HG02840 (cell line): Measurements from ENCODE around the gene EFR3B.
"Not testable (repeated sequence)": the region's sequence is repeated elsewhere in the genome, so short reads cannot be mapped to it uniquely, and the experiment has no call there.

Experiments used
- ATAC-seq: cut with Tn5 transposase; IDR thresholded peaks from one replicate; pipeline ENCODE4 v1.9.1; 2021; ENCODE audit warnings: mild to moderate bottlenecking, moderate library complexity, moderate number of reproducible peaks; ENCODE audit not compliant: unreplicated experiment, low FRiP score

EFR3B gene, protein sequence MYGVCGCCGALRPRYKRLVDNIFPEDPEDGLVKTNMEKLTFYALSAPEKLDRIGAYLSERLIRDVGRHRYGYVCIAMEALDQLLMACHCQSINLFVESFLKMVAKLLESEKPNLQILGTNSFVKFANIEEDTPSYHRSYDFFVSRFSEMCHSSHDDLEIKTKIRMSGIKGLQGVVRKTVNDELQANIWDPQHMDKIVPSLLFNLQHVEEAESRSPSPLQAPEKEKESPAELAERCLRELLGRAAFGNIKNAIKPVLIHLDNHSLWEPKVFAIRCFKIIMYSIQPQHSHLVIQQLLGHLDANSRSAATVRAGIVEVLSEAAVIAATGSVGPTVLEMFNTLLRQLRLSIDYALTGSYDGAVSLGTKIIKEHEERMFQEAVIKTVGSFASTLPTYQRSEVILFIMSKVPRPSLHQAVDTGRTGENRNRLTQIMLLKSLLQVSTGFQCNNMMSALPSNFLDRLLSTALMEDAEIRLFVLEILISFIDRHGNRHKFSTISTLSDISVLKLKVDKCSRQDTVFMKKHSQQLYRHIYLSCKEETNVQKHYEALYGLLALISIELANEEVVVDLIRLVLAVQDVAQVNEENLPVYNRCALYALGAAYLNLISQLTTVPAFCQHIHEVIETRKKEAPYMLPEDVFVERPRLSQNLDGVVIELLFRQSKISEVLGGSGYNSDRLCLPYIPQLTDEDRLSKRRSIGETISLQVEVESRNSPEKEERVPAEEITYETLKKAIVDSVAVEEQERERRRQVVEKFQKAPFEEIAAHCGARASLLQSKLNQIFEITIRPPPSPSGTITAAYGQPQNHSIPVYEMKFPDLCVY

DNA sequence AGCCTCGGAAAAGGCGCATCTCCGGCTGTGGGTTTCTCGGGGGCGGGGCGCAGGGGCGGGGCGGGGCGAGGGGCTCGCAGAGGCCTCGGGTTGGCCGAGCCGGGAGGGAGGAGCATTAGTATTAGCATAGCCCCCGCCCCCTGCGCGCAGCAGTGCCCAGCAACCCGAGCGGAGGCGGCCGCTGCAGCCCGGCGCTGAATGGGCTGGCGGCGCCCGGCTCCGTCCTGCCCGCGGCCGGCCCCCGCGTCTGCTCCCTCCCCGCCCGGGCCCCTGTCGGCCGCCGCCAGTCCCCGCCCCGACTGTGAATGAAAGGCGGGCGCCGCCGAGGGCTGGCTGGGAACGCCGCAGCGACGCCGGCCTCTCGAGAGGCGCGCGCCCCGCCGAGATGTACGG is at the start of gene EFR3B:
EFR3B (plus strand) TSS at position 149 of the 393 bp plus-strand sequence; CDS start at position 386, 237 bp downstream.
- ATAC-seq = peak; percentile 86

DNA sequence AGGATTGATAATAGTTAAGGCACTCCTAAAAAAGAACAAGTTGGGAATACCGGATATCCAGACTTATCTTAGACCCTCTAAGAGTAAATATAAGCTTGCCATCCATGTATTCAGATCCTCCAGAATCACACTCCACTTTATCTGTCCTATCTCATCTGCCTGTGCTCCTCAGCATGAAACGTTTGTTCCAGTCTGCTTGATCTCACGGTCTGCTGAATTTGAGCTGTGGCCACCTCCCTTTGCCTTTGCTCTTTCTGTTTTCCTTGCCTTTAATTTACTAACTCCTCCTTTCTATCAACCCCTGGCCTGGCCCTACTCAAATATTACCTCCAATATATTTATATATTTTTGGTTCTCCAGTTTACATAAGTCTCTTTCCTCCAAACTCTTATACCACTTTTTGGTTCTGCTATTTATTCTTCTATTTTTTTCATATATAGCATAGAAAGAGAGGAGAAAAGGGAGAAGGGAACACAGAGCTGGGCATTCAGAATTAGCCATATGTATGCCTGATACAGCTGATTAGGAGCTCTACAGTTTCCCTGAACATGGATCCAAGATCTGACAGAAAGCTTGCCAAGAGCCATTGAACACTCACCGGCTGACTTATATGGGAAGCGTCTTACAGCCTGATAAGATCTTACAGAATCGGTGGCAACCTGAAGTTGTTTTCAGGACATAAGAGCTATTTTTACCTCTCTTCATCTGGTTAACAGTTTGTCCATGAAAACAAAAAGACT is 48.3 kb upstream of the EFR3B start:
- no peak for ATAC-seq

DNA sequence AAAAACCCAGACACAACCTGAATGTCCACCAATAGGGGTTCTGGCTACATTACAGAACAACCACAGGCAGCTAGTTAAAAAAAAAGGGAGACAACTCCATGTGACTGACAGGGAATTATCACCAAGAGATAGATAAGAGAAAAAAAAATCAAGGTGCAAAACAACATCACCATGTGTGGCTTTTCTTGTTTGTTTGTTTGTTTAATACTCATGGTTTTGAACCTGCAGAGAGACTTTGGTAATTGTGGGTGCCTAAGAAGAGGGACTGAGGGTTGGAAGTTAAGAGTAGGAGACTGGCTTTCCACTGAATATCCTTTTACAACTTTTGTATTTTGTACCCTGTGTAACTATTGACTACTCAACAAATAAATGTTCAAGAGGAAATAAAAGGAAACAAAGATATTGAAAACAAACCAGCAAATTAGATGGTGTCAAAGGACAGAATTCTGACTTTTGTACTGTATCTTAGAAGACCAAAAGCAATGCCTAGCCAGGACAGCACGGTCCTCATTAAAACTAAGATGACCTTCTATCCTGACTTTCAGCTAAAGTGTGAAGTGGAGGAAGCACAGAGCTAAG is 47.6 kb upstream of the EFR3B start:
- no peak for ATAC-seq

DNA sequence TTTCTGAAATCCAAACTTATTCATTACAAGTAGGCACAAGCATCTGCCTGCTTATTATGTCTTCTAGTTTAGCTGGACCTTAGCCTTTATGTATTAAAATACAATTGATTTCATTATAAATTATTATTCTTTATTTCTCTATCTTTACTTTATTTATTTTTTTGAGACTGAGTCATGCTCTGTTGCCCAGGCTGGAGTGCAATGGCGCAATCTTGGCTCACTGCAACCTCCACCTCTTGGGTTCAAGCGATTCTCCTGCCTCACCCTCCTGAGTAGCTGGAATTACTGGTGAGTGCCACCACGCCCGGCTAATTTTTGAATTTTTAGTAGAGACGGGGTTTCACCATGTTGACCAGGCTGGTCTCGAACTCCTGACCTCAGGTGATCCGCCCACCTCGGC is 42.8 kb upstream of the EFR3B start:
- ATAC-seq = not testable (repeated sequence)

DNA sequence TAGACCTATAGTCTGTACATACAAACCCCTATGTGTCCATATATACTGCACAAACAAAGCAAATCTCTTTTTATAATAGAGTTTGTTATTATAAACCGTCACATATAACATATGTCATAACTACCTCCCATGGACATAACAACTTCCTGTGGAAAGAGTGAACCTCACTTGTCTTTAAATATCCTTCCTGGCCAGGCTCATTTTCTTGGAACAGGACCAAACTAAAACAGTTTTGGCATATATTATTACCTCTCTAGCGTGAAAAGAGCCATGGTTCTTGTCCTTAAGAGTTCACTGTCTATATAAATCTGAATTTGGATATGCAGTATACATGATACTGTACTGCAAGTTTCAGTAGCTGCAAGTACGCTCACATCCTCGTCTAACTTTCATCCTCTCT is 41.8 kb upstream of the EFR3B start:
- ATAC-seq = no peak

DNA sequence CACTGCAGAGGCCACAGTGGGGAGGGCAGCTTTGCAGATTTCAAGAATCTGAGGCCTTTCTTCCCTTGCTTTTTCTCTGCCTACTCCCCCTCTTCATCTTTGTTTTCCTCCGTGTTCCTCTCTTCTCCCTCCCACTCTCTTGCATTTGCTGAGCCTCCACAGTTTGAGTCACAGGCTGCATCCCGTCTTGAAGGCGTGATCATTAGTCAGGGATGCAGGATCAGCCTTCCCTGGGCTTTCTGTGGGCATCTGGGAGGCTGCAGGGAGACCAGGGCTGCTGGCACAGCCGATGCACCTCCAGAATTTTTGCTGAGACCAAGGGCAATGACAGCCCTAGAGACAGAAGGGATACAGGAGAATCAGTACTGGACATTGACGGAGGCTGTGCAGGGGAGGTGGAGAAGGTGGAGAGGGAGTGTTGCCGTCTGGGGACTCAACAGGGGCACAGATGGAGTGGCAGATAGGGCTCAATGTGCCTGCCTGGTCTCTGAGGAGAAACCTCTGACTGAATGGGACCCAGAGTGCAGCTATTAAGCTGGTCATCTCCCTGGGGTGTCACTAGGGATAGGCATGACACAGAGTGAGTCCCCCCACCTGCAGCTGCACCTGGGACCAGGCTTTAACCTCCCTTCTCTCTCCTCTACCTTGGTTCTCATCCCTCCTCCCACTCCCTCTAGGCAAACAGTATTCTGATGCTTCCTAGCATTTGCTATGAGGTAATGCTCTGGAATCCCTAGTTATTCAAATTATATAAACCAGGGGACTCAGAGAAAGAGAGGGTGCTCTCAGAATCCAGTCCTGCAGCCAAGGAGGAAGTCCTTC is 41.2 kb upstream of the EFR3B start:
- ATAC-seq = no peak

DNA sequence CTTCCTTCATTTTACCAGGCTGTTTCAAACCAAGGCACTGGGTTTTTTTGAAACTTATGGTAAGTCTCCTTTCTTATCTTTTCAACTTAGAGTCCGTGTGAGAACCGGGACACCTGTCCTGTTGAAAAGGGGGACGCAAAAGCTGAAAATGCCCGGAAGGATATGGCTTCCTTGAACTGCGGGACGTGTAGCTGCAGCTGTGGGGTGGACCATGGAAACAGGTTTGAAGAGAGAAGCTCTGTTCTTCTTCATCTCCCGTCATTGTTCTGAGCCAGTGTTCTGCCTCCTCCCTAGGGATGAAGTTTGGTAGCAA is 40.6 kb upstream of the EFR3B start:
- no peak for ATAC-seq

DNA sequence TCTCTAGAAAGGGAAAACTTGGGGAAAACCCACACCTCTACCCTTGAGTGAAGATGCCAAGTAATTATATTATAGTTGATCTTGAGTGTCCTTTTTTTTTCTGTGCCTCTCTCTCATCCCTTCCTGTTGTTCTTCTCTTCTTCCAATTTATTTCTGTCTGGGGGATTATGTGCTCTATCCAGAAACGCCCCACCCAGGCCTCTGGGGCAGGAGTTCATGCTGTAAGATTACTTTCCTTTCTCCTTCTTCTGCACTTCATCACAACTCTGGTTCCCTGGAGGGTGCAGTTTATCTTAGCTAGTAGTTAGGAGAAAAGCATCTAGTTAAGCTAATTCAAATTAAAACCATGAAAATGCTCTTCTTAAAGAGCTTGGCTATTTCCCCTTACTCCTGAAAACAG is 39.8 kb upstream of the EFR3B start:
- no peak for ATAC-seq

DNA sequence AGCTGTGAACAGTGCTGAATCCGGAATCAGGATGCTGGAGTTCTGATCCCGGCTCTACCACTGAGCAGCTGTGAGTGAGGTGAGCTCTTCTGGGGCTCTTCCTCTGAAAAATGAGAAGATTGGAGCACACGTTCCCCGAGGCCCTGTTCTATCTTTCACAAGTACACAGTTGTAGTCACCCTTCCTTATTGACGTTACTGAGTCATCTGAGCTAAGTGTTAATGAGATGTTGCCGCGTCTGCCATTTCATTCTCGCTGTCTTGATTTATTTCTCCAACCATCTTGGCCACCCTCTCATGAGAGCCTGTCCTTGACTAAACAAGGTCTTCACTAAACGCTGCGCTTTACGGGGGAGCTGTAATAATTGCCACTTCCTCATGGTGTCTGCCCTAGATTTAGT is 31.9 kb upstream of the EFR3B start:
- no peak for ATAC-seq

DNA sequence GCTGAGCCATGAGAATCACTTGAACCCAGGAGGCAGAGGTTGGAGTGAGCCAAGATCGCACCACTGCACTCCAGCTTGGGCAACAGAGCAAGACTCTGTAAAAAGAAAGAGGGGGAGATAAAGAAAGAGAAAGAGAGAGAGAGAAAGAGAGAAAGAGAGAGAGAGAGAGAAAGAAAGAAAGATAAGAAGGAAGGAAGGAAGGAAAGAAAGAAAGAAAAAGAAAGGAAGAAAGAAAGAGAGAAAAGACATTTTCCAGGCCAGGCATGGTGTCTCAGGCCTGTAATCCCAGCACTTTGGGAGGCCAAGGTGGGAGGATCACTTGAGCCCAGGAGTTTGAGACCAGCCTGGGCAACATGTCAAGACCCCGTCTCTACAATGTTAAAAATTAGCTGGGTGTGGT is 30.5 kb upstream of the EFR3B start:
- not testable (repeated sequence) for ATAC-seq

DNA sequence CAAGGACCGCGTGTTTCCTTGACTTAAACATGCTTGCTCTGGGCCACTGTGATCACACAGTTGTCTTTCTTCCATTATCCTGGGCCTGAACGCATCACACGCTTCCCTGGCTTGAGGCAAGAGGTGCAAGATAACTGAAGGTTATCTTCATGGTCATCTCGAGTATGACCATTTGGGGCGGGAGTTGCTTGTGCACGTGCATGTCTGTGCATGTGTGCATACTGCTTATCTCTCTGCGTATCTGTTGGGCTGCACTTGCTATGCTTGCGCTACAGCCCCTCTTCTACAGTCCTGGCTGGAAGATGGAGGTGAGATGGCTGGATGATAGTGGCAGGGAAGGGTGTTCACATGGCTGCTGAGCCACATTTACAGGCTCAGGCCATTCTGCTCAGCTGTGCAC is 27.2 kb upstream of the EFR3B start:
- ATAC-seq = no peak

DNA sequence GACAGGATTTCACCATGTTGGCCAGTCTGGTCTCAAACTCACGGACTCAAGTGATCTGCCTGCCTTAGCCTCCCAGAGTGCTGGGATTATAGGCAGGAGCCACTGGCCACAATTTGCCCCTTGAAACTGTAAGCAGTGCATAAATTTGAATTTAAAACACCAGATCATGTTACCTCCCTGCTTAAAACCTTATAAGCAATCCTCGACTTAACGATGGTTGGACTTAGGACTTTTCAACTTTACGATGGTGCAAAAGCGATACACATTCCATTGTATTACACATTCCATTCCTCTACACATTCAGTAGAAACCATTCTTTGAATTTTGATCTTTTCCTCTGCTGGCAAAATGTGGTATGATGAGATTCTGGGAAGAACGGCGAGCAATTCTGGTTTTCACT is 23.2 kb upstream of the EFR3B start:
- ATAC-seq = no peak

DNA sequence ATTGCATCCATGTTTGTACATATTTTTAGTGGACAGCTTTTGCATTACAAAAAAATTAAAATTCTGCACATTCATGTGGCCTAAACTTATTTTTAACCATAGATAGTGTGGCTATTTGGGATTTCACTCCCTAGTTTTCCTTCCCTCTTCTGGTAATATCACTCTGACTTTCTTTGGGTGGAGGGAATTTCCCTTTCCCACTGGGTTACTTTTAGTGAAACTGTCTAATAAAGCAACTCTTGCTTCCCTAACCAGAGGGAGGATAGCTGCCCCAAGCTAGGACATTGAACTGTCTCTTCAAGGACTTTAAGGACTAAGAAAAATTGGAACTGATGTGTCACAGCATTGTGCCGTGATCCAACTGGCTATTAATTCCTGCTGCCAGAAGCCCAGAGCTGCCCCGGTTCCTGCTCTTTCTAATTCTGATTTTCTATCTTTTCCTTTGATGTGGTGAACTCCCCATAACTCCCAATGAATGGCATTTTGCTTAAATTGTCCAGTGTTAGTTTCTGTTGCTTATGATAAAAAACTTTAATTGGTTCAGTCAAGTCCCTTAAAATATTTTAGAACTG is 20.0 kb upstream of the EFR3B start:
- no peak for ATAC-seq

DNA sequence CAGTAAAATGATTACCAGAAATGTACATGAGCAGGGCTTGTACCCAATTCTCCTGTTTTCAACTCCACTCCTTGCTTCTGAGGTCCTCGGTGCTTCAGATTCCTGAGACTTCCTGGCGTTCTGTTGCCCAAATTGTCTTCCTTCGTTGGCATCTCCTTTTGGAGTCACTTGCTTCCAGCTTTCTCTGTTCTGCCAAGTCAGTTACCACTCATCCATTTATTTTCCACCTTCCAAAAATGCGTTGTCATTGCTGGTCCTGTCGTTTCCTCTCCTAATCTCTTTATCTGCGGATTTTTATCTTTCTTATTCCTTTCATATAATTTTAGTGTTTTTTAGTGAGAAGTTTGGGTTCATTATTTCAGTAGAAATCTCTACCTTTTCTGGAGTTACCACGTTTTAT is 18.5 kb upstream of the EFR3B start:
- no peak for ATAC-seq

DNA sequence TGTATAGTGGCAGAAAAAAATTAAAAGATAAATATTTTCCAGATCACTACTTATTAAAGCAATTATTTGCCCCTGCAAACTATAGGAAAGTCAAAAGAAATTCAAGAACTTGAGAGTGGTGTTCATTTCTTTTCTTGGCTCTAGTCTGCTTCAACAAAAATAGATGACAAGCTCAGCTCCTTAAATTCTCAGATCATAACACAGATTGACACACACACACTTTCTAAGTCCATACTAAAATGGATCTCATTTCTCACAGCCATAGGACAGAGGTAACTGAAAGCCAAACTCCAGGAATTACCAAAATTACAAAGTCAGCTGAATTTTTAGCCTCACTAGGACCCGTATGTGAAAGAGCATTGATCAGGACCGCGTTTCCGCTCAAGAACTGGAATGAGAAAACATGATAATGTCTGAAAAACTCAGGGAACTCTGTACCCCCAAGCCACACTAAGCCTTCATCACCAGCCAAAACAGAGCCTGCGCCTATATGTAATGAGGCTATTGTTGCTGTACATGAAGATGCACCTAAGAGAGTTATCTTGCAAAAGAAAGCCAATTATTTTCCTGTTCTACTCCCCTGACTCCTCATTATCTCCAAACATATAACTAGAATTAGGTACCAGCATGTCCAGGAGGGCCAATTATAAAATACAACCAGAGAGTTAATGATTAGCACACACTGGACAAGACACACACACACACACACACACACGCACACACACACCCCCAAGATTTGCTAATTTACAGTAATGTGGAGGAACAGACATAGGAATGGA is 16.5 kb upstream of the EFR3B start:
- no peak for ATAC-seq

DNA sequence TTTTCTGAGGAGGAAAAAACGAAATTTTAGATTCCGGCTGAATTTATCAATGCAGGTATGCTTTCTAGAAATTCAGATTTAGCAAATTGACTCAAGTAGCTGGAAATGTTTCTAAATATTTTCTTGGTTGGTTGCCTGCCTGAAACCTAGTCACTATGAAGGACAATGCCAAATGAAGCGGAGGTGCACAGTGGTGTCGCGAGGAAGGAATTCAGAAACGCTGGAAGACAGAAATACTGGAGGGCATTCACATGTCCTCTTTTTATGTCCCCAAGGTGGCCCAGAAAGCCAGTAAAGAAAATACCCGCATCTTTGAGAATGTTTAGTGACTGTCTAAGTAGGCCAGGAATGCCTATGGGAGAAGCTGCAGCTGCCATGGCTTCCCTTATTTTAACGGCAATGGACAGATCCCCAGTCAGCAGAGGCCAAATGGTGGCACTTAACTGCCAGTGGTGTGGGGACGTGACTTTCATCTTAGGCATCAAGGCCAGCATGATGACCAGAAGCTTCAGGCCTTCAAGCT is 15.8 kb upstream of the EFR3B start:
- ATAC-seq = no peak

DNA sequence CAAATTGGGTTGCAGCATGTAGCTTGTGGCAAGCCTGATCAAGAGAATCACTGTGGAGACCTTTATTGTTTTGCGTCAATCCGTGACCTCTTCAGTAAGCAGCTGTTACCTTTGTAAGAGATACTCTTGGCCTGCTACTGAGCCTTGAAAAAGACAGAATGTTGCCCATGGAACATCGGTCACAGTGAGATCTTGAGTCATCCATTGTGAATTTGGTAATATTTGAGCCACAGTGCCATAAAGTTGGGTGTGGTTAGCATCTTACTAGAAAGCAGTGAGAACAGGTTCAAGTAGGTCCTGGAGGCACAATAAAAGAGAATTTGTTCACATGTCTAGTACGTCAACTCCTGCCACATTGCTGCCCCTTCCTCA is 12.7 kb upstream of the EFR3B start:
- no peak for ATAC-seq

DNA sequence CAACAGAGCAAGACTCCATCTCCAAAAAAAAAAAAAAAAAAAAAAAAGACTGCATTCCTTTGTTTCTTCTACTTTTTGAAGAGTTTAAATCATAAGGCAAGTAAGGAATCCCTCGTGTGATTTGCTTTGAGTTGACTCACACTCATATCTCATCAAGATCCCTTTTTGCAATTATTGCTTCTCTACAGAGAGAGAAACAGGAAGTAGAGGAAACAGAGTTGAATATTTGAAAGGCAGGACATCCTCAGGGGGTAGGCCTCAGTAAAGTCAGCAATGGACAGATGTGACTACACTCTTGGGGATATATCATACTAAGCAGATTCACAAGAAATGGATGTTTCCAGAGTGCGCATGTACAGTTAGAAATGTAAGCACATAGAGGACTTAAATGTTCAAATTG is 11.2 kb upstream of the EFR3B start:
- ATAC-seq = no peak

DNA sequence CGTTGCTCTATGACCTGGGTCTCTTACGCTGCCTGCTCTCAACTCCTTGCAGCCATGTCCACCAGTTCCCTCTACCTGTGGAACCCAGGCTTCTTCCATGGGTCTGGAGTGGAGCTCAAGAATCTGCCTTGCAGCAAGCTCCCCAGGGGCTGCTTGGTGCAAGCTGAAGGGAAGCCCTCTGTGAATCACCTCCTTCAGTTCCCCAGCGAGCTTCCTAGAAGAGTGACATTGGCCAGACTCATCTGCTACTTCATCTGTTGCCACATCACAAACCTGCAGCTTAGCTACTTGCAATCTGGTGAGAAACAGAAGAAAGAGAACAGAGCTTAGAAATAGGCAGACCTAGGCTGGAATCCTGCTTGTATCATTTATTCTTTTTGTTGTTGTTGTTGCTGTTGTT is 9.8 kb upstream of the EFR3B start:
- no peak for ATAC-seq
